HG03354 (cell line): Measurements from ENCODE around the gene THBS1.

Experiments
- ATAC-seq: cut with Tn5 transposase; IDR thresholded peaks from one replicate; pipeline ENCODE4 v1.9.1; 2021; ENCODE audit warnings: mild to moderate bottlenecking; ENCODE audit not compliant: unreplicated experiment, poor library complexity, severe bottlenecking

Gene THBS1

DNA sequence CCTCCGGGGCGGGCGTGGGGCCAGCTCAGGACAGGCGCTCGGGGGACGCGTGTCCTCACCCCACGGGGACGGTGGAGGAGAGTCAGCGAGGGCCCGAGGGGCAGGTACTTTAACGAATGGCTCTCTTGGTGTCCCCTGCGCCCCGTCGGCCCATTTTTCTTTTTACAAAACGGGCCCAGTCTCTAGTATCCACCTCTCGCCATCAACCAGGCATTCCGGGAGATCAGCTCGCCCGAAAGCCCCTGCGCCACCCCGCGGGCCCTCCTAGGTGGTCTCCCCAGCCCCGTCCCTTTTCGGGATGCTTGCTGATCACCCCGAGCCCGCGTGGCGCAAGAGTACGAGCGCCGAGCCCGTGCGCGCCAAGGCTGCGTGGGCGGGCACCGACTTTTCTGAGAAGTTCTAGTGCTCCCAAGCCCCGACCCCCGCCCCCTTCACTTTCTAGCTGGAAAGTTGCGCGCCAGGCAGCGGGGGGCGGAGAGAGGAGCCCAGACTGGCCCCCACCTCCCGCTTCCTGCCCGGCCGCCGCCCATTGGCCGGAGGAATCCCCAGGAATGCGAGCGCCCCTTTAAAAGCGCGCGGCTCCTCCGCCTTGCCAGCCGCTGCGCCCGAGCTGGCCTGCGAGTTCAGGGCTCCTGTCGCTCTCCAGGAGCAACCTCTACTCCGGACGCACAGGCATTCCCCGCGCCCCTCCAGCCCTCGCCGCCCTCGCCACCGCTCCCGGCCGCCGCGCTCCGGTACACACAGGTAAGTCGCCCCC, at the start of gene THBS1:
TSS of gene THBS1 (plus strand) at position 595 of the 757 bp plus-strand sequence. CDS start 779 bp downstream, outside the sequence.
- peak; percentile 30 for ATAC-seq

DNA sequence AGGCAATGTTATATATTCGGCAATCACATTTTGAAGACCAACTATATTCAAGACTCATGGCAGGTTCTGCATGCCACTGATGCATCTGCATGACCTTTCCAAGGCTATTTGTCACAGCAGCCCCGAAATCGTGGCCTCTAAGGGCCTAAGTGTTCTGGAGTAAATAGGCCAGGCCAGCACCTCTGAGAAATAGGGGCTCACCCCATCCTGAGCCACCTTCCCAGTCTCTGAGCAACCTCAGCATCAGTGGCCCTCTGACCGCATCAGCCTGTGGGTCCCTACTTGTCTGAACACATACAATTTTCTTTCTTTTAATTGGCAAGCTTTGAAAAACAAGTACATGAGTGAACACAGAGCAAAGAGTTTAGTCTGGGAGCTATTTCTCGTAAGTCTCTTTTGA, 45.9 kb upstream of the THBS1 start:
- no peak for ATAC-seq

GRCh38 chr15:39535466-39535865, 45.4 kb upstream of the THBS1 start:
- no peak for ATAC-seq

DNA sequence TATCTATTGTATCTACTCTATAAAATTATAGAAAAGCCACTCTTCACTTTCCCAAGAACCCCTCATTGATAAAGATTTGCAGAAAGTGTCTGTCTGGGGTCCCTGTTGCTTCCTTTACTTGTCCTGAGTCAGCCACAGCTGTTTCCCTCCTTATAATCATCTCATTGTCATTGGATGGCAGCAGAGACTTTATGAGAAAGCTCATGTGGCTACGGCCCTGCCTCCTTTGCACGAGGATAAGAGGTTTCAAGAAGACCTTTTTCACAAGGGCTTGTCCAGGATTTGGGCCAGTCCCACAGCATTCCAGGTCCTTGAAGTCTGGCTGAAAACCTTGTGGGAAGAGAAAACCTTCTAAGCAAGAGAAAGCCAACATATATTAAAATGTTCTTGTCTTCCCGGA, 41.9 kb upstream of the THBS1 start:
- no peak for ATAC-seq

DNA sequence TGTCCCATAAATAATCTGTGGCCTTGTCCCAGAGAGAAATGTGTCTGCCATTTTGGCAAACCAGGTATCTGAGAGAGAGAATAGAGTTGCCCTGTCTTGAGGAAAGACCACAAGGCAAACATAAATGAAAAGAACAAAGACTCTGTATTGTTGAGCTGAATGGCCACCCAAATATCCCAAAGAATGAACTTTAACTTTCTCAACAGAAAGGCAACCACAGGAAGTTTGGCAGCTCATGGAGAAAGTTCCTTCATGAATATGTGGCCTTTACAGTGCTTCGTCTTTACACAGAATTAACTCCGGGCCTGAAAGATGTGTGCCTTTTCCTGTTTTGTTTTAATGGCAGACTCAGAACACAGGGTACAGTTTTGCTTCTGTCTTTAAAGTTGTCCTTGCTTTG, 41.4 kb upstream of the THBS1 start:
- no peak for ATAC-seq

DNA sequence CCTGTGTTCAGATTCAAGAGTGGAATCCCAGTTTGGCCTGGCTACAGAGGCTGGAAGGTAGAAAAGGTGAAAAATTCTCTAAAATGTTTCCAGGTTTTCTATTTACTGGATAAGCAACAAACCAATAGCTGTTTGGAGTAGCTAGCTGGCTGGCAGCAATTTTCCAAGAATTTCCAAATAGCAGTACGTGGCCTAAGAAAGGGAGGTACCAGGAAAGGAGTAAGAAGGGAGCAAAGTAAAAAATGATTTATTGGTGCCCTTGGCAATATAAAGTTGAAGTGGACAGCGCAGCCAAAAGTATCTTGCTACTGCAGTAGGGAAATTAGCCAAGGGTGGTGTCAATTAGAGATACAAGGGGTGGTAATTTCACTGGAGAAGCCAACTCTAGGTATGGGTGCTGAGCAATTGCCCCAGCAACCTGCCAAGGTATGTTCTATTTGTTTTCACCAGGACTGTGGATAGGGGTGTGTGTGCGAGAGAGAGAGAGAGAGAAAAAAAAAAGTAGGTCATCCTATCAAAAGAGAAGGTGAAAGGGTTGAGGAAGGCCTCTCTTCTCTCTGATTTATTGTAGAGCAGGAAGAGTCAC, 40.8 kb upstream of the THBS1 start:
- no peak for ATAC-seq

DNA sequence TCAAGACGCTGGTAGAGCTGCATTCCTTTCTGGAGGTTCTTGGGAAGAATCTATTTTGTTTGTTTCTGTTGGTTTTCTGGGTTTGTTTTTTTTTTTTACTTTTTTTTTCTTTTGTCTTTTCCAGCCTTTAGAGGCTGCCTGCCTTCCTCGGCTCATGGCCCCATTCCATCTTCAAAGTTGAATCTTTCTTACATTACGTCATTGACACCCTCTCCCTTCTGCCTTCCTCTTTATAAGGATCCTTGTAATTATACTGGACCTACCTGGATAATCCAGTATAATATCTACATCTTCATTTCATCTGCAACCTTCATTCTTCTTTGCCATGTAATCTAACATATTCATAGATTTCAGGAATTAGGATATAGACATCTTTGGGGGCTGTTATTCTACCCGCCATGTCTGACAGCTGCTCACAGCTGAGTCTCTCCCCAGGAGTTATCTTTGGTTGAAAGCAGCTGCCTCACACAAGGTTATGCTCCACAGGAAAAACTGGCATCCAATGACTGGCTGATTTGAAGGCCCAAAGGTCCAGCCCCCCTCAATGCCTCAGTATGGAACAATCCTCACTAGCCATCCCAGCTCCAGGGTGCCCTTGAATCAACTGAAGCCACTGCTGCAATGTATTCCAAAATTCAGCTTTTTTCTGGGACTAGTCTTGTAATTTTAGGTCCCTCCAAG, 38.4 kb upstream of the THBS1 start:
- no peak for ATAC-seq

DNA sequence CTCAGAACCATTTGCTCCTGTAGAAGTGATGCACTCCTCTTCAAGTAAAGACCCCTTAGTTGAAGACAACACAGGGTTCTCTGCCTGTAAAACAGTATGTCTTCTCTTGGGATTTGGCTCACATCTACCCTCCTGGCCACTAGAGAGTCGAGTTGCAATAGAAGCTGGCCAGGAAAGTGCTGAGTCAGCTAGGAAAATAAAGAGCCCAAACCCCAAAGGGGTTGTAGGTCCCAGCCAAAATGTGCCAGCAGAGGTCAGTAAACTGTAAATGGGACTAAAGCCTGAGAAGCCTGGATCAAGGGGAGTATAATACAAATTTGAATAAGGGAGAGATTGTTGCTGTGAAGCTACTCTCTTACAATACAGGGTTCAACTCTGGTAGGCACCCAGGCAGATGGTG, 37.2 kb upstream of the THBS1 start:
- ATAC-seq, result no peak

DNA sequence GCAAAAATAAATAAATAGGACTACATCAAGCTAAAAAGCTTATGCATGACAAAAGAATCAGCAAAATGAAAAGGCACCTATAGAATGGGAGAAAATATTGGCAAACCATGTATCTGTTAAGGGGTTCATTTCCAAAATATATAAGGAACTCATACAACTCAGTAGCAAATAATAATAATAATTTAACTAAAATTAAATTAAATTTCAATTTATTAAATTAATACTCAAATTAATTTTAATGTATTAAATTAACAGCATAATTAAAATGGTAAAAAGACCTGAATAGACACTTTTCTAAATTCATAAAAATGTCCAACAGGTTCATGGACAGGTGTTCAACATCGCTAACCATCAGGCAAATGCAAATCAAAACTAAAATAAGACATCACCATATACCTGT, 34.0 kb upstream of the THBS1 start:
- no peak for ATAC-seq

- ATAC-seq, result no peak
Measured at GRCh38 chr15:39548561-39548960, 32.3 kb upstream of the THBS1 start.

GRCh38 chr15:39549912-39550311, 31.0 kb upstream of the THBS1 start:
- no peak for ATAC-seq

DNA sequence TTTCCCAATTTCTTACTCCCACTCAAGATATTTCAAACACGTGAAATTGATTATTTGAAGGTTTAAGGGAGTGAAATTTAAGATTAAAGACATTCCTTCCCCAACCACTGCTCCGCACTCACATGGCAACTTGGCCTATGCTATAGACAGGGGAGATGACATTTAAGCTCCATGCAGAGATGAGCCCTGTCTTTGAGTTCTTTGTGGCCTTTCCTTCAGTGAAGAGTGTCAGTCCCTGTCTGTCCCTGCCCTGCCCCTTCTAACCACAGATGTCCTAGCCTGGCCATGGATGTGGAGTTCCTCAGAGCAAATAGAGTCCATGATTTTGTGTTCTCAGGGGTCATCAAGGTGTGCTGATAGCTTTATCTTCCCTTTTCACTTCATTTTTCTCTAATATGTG, 29.4 kb upstream of the THBS1 start:
- ATAC-seq, result no peak

DNA sequence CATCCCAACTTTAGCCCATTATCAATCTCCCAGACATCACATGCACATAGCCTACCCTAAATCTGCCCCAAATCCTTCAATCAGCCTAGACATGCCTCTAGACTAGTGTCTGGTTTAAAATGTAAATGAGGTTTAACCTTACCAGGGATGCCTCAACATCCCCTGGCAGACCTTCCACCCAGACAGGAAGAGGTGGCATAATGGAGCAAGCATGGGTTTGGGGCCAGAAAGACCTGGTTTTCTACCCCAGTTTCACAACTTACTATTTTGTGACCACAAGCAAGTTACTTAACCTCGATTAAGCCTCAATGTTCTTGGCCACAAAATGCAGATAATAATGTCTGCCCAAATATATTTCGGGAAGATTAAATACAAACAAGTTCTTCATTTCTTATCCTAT, 28.3 kb upstream of the THBS1 start:
- ATAC-seq, result no peak

- ATAC-seq, result no peak
Measured at GRCh38 chr15:39553947-39554693, 26.8 kb upstream of the THBS1 start.

DNA sequence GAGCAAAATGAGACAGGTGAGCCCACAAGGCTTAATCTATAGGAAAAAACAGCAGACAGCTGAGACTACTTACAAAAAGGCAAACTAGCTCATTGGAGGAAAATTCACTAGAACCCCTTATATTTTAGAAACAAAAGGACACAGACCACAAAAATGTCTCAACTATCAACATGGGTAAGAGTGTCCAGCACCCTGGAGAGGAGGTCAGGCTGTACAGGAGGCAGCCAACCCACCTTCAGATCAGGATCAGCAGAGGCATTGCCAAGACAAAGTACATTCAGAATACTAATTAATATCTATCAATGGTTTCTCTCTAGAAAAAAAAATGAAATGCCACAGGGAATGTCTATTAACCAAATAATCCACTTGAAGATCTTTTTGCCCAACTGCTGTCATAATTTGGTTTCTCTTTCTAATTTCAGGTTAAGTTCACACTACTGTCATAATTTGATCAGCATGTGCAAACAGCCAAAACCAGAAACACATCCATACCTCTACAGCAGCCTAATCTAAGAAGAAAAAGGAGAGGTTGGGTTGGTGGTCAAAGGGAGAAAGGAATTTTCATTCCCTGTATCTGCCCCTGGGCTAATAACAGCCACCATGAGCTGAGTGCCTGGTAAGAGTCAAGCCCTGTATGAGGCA, 26.0 kb upstream of the THBS1 start:
- ATAC-seq, result no peak

DNA sequence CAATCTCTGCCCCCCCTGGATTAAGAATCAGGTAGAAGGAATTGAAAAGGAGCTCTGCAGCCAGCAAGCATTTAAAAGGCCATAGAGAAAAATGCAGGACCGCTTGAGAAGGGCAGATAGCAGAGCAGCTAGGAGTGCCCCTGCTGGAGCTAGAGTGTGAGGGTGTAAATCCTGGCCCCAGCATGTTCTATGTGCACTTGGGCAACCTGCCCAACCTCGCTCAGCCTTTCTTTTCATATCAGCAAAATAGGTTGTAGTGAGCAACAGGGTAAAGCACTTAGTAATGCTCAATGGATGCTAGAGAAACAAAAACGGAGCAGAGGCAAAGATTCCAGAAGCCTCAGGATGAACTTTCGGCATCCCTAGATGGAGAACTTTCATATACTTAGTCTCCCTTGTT, 25.0 kb upstream of the THBS1 start:
- no peak for ATAC-seq

DNA sequence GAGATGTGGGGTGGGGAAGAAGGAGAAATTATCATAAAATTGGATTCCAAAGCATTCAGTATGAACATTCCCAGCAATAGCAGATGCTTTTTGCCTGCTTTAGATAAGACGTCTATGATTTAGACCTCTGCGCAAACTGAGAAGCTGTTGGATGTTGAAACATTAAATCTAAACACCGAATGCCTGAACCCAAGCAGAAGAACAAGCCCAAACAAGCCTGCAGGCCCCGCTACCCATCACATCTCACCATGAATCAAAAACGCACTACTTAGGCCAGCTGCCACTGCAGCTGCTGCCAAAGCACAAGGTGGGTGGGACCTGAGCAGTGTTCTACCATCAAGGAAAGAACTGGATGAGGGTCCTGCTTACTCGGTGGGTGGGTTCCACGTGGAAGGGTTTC, 24.4 kb upstream of the THBS1 start:
- ATAC-seq, result no peak

- no peak for ATAC-seq
Measured at GRCh38 chr15:39558421-39558820, 22.5 kb upstream of the THBS1 start.

DNA sequence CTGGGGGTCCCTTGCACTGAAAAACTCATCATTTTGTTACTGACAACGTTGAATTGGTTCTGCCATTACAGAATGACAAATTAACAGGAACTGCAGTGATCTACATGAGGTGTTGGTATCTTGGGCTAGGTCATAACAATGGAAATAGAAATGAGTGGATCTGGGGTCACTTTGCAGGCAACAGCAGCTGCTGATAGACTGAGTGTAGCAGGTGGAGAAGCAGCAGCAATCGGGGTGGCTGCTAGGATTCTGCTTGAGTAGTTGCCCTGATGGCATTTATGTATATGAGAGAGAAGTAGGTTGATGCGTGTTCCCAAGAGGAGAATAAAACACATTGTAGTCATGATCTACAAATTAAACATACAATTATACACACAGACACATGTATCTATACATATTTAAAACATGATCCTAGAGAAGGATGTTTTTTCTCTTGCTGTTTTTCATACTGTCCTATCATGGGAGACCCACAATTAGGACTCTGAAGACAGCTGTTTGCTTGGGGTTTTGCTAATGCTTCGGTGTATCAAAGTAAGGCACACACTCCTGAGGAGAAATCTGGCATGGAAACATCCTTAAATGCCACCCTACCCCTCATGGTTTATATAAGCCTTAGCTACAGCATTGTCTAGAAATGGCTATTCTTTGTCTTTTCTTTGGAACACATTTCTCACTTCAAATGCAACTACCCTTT, 15.8 kb upstream of the THBS1 start:
- ATAC-seq, result no peak
